Astrocyte (in vitro differentiated cells and primary cell): ENCODE results near the gene SLC25A21.

Experiments used
- CTCF ChIP-seq: IDR thresholded peaks from 2 replicates; pipeline ENCODE4 v1.5.1; 2011; ENCODE audit warnings: low read depth, mild to moderate bottlenecking, inconsistent platforms, low read length, moderate library complexity; ENCODE audit not compliant: insufficient read depth
- EZH2 ChIP-seq: IDR thresholded peaks from 2 replicates; pipeline ENCODE4 v1.6.1; 2012; ENCODE audit warnings: mild to moderate bottlenecking, low read length, inconsistent platforms; ENCODE audit not compliant: insufficient read depth

GRCh38 chr14:36810209-36810608, 362.2 kb downstream of the SLC25A21 start:
- TF ChIP-seq CTCF, result no peak
- no peak for TF ChIP-seq EZH2
